RWPE1 (cell line): Measurements from ENCODE around the gene SHF.
A peak's percentile ranks its signal among the peaks of the same experiment; 100 is the strongest.

Experiments used
- CTCF ChIA-PET: fragments of 350-600 bp; sonication (Branson Sonifier 250); formaldehyde crosslinking; extraction: SDS; loops from one replicate; lab custom pipeline; 2021; lab: Yijun Ruan, JAX
- POLR2A ChIA-PET: fragments of 400-600 bp; formaldehyde crosslinking; extraction: SDS; loops from one replicate; lab custom pipeline; 2020; ENCODE audit warnings: antibody characterized with exemption; ENCODE audit not compliant: low non-redundant PET; lab: Yijun Ruan, JAX
- DNase-seq: peaks from one replicate; pipeline ENCODE4 v3.0.0; 2012; ENCODE audit warnings: low spot score
- H3K27ac ChIP-seq: fragments of 450-650 bp; 2 replicates; pipeline ENCODE4 v1.5.1; 2017
- CTCF ChIP-seq: fragments of 450-650 bp; conservative IDR thresholded peaks from 2 replicates; pipeline ENCODE4 v1.5.1; 2017; ENCODE audit warnings: low read depth, mild to moderate bottlenecking

The SHF gene

GRCh38 chr15:45199136-45199810, 11.5 kb upstream of the SHF start:
- CTCF ChIA-PET = interaction anchor here (0.8 to 1.6 kb wide), 3 partner anchors 32 to 201 kb away, joined by 3 to 5 read pairs (median 5); no protein-coding TSS in a partner anchor
- DNase-seq = no peak
- POLR2A ChIA-PET = no interaction called here
- H3K27ac ChIP-seq = peak overlapping the region; percentile 92
- peak; percentile 29; the same call in 1 of the 2 replicates for TF ChIP-seq CTCF

GRCh38 chr15:45198337-45199135, 10.8 kb upstream of the SHF start:
- ChIA-PET POLR2A (no interaction called here), CTCF (interaction anchor here (0.7 to 1.3 kb wide), 6 partner anchors 20 to 202 kb away, joined by 3 to 9 read pairs (median 5); no protein-coding TSS in a partner anchor)
- peak overlapping the region; percentile 92 for H3K27ac ChIP-seq
- TF ChIP-seq CTCF = peak; percentile 84
- peak; percentile 93 for DNase-seq

- TF ChIP-seq CTCF = no peak
- peak; percentile 50 for DNase-seq
- H3K27ac ChIP-seq = no peak overlapping the region
- CTCF ChIA-PET = interaction anchor here (1.3 kb wide), 1 partner anchor 19 kb away, joined by 5 read pairs; no protein-coding TSS in a partner anchor
- POLR2A ChIA-PET = no interaction called here
Measured at GRCh38 chr15:45197512-45197911, 9.7 kb upstream of the SHF start.

GRCh38 chr15:45187578-45187893, 230 bp downstream of the SHF start:
- ChIA-PET POLR2A (no interaction called here), CTCF (interaction anchor here (0.7 kb wide), 1 partner anchor 24 kb away, joined by 3 read pairs; no protein-coding TSS in a partner anchor)
- H3K27ac ChIP-seq = no peak overlapping the region
- DNase-seq = no peak
- no peak for TF ChIP-seq CTCF

- no peak for TF ChIP-seq CTCF
- CTCF ChIA-PET = interaction anchor here (1.3 kb wide), 1 partner anchor 24 kb away, joined by 4 read pairs; no protein-coding TSS in a partner anchor
- H3K27ac ChIP-seq = peak overlapping the region; percentile 29; the same call in 1 of the 2 replicates
- DNase-seq = no peak
- POLR2A ChIA-PET = no interaction called here
Measured at GRCh38 chr15:45186771-45187577, 792 bp downstream of the SHF start.
